ENCODE results near the gene PI4KA.

DNA sequence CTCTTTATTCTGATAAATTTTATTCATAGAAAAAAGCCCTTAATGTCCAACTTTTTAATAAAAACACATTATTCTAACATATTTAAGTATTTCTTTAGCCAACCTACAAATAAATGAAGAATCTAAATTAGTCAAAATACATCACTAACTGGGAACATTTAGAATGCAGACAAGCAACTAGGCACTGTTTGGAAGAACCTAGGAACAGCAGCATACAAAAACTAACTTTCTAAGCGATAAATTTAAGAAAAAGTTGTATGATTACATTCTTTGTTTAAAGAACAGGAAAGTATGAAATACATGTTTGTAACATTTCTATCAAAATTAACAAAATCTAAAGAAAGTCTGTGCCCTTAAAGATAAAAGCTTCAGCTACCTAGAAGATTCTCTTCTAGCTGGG, 35.3 kb downstream of the PI4KA start:
- TF ChIP-seq CTCF (IDR thresholded peaks at IDR 0.05), result no peak
- no peak for TF ChIP-seq POLR2A (IDR thresholded peaks at IDR 0.05)
